OCI-LY1 (cell line): ENCODE measurements around the gene ATN1.

Source experiments
- H2AFZ ChIP-seq: fragments of 200-600 bp; sonication (generic), shearing (Covaris generic); 2 replicates; pipeline ENCODE4 v1.6.0; 2014; ENCODE audit warnings: antibody characterized with exemption, mild to moderate bottlenecking, low read length
- H3F3A ChIP-seq: fragments of 200-600 bp; sonication (generic), shearing (Covaris generic); 2 replicates; pipeline ENCODE4 v1.6.0; 2014; ENCODE audit warnings: mild to moderate bottlenecking, antibody characterized with exemption, low read length, moderate library complexity; ENCODE audit not compliant: insufficient read depth
- H3K27ac ChIP-seq: fragments of 200-600 bp; sonication (generic); 2 replicates; pipeline ENCODE4 v1.5.1; 2014; ENCODE audit warnings: low read length, mixed run types, mild to moderate bottlenecking, low read depth; ENCODE audit not compliant: poor library complexity, severe bottlenecking
- H3K27me3 ChIP-seq: fragments of 200-600 bp; sonication (generic); 2 replicates; pipeline ENCODE4 v1.6.0; 2014; ENCODE audit warnings: antibody characterized with exemption, mild to moderate bottlenecking, low read length, moderate library complexity; ENCODE audit not compliant: insufficient read depth
- H3K36me3 ChIP-seq: fragments of 200-600 bp; sonication (generic); 2 replicates; pipeline ENCODE4 v1.6.1; 2014; ENCODE audit warnings: mild to moderate bottlenecking, antibody characterized with exemption, low read length, moderate library complexity, mixed read lengths; ENCODE audit not compliant: insufficient read depth
- H3K4me1 ChIP-seq: fragments of 200-600 bp; sonication (generic); 2 replicates; pipeline ENCODE4 v1.5.1; 2014; ENCODE audit warnings: mild to moderate bottlenecking, low read length, moderate library complexity; ENCODE audit not compliant: insufficient read depth, severe bottlenecking
- H3K4me2 ChIP-seq: fragments of 200-600 bp; sonication (generic), shearing (Covaris generic); 2 replicates; pipeline ENCODE4 v1.6.1; 2014; ENCODE audit warnings: low read length
- H3K4me3 ChIP-seq: fragments of 200-600 bp; sonication (generic); 2 replicates; pipeline ENCODE4 v1.5.1; 2014; ENCODE audit warnings: low read length, low read depth, mild to moderate bottlenecking, mixed read lengths; ENCODE audit not compliant: poor library complexity, severe bottlenecking
- H3K79me2 ChIP-seq: fragments of 200-600 bp; shearing (Covaris generic); 2 replicates; pipeline ENCODE4 v1.6.1; 2016; ENCODE audit warnings: mixed run types, low read length, mixed read lengths; ENCODE audit not compliant: insufficient read depth
- H3K9ac ChIP-seq: fragments of 200-600 bp; sonication (generic), shearing (Covaris generic); 2 replicates; pipeline ENCODE4 v1.6.1; 2014; ENCODE audit warnings: mild to moderate bottlenecking, low read length, mixed read lengths
- H3K9me2 ChIP-seq: fragments of 200-600 bp; sonication (generic), shearing (Covaris generic); 2 replicates; pipeline ENCODE4 v1.6.1; 2014; ENCODE audit warnings: low read depth, mild to moderate bottlenecking, low read length, mixed read lengths
- H3K9me3 ChIP-seq: fragments of 200-600 bp; shearing (Covaris generic); 2 replicates; pipeline ENCODE4 v1.6.1; 2014; ENCODE audit warnings: low read length, mixed read lengths
- H4K20me1 ChIP-seq: fragments of 200-600 bp; sonication (generic), shearing (Covaris generic); 2 replicates; pipeline ENCODE4 v1.6.0; 2016; ENCODE audit warnings: mild to moderate bottlenecking, low read length; ENCODE audit not compliant: insufficient read depth
- CTCF ChIP-seq: fragments of 200-600 bp; sonication (generic), shearing (Covaris generic); IDR thresholded peaks from 2 replicates; pipeline ENCODE4 v1.5.1; 2017; ENCODE audit warnings: mild to moderate bottlenecking, antibody characterized with exemption, low read length, moderate library complexity, mixed read lengths
- EZH2 ChIP-seq: fragments of 200-600 bp; sonication (generic), shearing (Covaris generic); IDR thresholded peaks from 2 replicates; pipeline ENCODE4 v1.8.0; 2017; ENCODE audit warnings: borderline replicate concordance, mixed run types, mild to moderate bottlenecking, antibody characterized with exemption, low read length, moderate library complexity, mixed read lengths

Gene ATN1

GRCh38 chr12:6963016-6963731 lies 35.4 kb downstream of the ATN1 start:
- 0 out of 2 replicates have a peak, but pooled peaks cover 4% of the 10 kb centered on the region for H3K27me3 ChIP-seq
- H3K79me2 ChIP-seq = no peaks in the 10 kb centered on the region
- 0 out of 2 replicates have a peak, but pooled peaks cover 4% of the 10 kb centered on the region for H3F3A ChIP-seq
- TF ChIP-seq EZH2 = no peak
- no peak for TF ChIP-seq CTCF
- H3K36me3 ChIP-seq = peaks cover 40% of the 10 kb centered on the region
- peaks cover 51% of the 10 kb centered on the region for H3K4me1 ChIP-seq
- H2AFZ ChIP-seq = no peak overlapping the region
- H3K4me2 ChIP-seq = no peak overlapping the region; the same call in 1 of the 2 replicates
- H3K4me3 ChIP-seq = peak overlapping the region; percentile 30
- no peaks in the 10 kb centered on the region for H3K9me2 ChIP-seq
- no peak overlapping the region for H3K9ac ChIP-seq
- no peaks in the 10 kb centered on the region for H3K9me3 ChIP-seq
- no peak overlapping the region for H3K27ac ChIP-seq
- H4K20me1 ChIP-seq = no peaks in the 10 kb centered on the region

- TF ChIP-seq CTCF (no peak), EZH2 (no peak)
- Histone ChIP-seq H3K36me3 (peaks cover 47% of the 10 kb centered on the region), H3K4me3 (peak overlapping the region; percentile 30), H4K20me1 (no peaks in the 10 kb centered on the region), H3K27me3 (0 out of 2 replicates have a peak, but pooled peaks cover 4% of the 10 kb centered on the region), H3K9me3 (no peaks in the 10 kb centered on the region), H3K4me1 (peaks cover 51% of the 10 kb centered on the region), H3K9me2 (no peaks in the 10 kb centered on the region), H2AFZ (no peak overlapping the region), H3K27ac (no peak overlapping the region), H3K4me2 (no peak overlapping the region), H3K79me2 (peaks cover 2% of the 10 kb centered on the region; the same call in 1 of the 2 replicates), H3K9ac (peak overlapping the region; percentile 10; the same call in 1 of the 2 replicates), H3F3A (0 out of 2 replicates have a peak, but pooled peaks cover 4% of the 10 kb centered on the region)
Observed at GRCh38 chr12:6963791-6964413, 36.1 kb downstream of the ATN1 start.

DNA sequence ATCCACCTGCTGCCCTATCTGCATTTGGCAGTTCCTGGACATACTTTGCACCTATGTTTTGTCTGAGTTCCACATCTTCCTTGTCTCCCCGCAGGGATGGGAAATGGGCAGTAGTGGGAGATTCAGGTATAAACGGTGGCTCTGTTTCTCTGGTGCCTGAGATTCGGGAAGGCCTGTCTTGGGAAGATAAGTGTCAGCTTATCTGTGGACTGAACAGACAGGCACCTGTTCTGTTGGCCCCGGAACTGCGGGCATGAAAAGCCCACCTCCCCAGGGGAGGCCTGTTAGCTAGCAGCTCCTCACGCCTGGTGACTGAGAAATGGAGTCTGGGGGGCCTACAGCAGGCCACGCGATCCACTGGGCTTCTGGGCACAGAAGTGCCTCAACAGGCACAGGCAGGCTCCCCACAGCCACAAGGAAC lies 36.9 kb downstream of the ATN1 start:
- Histone ChIP-seq H3F3A (0 out of 2 replicates have a peak, but pooled peaks cover 4% of the 10 kb centered on the region), H3K4me1 (peaks cover 51% of the 10 kb centered on the region), H3K27ac (peak overlapping the region; percentile 12), H3K9me3 (no peaks in the 10 kb centered on the region), H3K9me2 (no peaks in the 10 kb centered on the region), H2AFZ (no peak overlapping the region), H3K36me3 (peaks cover 52% of the 10 kb centered on the region), H3K27me3 (0 out of 2 replicates have a peak, but pooled peaks cover 4% of the 10 kb centered on the region), H3K9ac (no peak overlapping the region; the same call in 1 of the 2 replicates), H4K20me1 (no peaks in the 10 kb centered on the region), H3K4me2 (no peak overlapping the region), H3K79me2 (peaks cover 7% of the 10 kb centered on the region; the same call in 1 of the 2 replicates), H3K4me3 (no peak overlapping the region)
- TF ChIP-seq EZH2 (no peak), CTCF (no peak)
